Duodenal mucosa (tissue), 2 donors: Measurements from ENCODE around the gene LGI2.

Source experiments
- H3K27ac ChIP-seq: one replicate; pipeline ENCODE4 v1.7.0; 2013; ENCODE audit warnings: low read depth, low read length
- H3K27me3 ChIP-seq, 2 donors: one replicate each; pipeline ENCODE4 v1.7.0; 2013; ENCODE audit warnings: low read length in 2 of 2, control low read depth in 1 of 2; ENCODE audit not compliant: insufficient read depth in 2 of 2, control insufficient read depth in 1 of 2
- H3K36me3 ChIP-seq, 2 donors: one replicate each; pipeline ENCODE4 v1.7.0; 2013; ENCODE audit warnings: low read length in 2 of 2, control low read depth in 1 of 2; ENCODE audit not compliant: insufficient read depth in 2 of 2, control insufficient read depth in 1 of 2
- H3K4me1 ChIP-seq, 2 donors: one replicate each; pipeline ENCODE4 v1.7.0; 2013; ENCODE audit warnings: low read length in 2 of 2, control low read depth in 1 of 2; ENCODE audit not compliant: insufficient read depth in 2 of 2, control insufficient read depth in 1 of 2
- H3K4me3 ChIP-seq, 2 donors: one replicate each; pipeline ENCODE4 v1.7.0; 2013; ENCODE audit warnings: low read length in 2 of 2, low read depth in 1 of 2
- H3K9ac ChIP-seq, 2 donors: one replicate each; pipeline ENCODE4 v1.7.0; 2013; ENCODE audit warnings: low read length in 2 of 2, low read depth in 1 of 2
- H3K9me3 ChIP-seq, 2 donors: one replicate each; pipeline ENCODE4 v1.7.0; 2013; ENCODE audit warnings: low read length in 2 of 2, control low read depth in 1 of 2; ENCODE audit not compliant: control insufficient read depth in 1 of 2

The LGI2 gene

GRCh38 chr4:25051534-25051933 is 20.8 kb upstream of the LGI2 start:
- H3K4me3 ChIP-seq, result no peak overlapping the region
- no peaks in the 10 kb centered on the region for H3K36me3 ChIP-seq
- H3K4me1 ChIP-seq, result no peaks in the 10 kb centered on the region
- no peaks in the 10 kb centered on the region for H3K27me3 ChIP-seq
- no peak overlapping the region for H3K27ac ChIP-seq
- no peaks in the 10 kb centered on the region for H3K9me3 ChIP-seq
- no peak overlapping the region for H3K9ac ChIP-seq

- Histone ChIP-seq H3K27ac (no peak overlapping the region), H3K36me3 (no peaks in the 10 kb centered on the region), H3K4me1 (no peaks in the 10 kb centered on the region), H3K9me3 (no peaks in the 10 kb centered on the region), H3K4me3 (no peak overlapping the region), H3K9ac (no peak overlapping the region), H3K27me3 (no peaks in the 10 kb centered on the region)
Measured at GRCh38 chr4:25050370-25051078, 19.8 kb upstream of the LGI2 start.

- H3K27ac ChIP-seq, result no peak overlapping the region
- H3K9me3 ChIP-seq, result no peaks in the 10 kb centered on the region
- H3K4me3 ChIP-seq, result no peak overlapping the region
- no peaks in the 10 kb centered on the region for H3K4me1 ChIP-seq
- no peaks in the 10 kb centered on the region for H3K36me3 ChIP-seq
- H3K9ac ChIP-seq, result no peak overlapping the region
- H3K27me3 ChIP-seq, result peaks cover 0 to 5% of the 10 kb centered on the region in 2 donors
Measured at GRCh38 chr4:25043548-25043947, 12.8 kb upstream of the LGI2 start.

GRCh38 chr4:25033526-25033925 is 2.8 kb upstream of the LGI2 start:
- Histone ChIP-seq H3K9ac (no peak overlapping the region), H3K27ac (no peak overlapping the region), H3K9me3 (no peaks in the 10 kb centered on the region), H3K4me1 (peaks cover 6% of the 10 kb centered on the region in 2 donors), H3K27me3 (peaks cover 28 to 38% of the 10 kb centered on the region in 2 donors), H3K36me3 (no peaks in the 10 kb centered on the region), H3K4me3 (no peak overlapping the region)

- peaks cover 6% of the 10 kb centered on the region in 2 donors for H3K4me1 ChIP-seq
- H3K9ac ChIP-seq, result no peak overlapping the region
- no peaks in the 10 kb centered on the region for H3K36me3 ChIP-seq
- no peak overlapping the region for H3K27ac ChIP-seq
- H3K4me3 ChIP-seq, result no peak overlapping the region
- no peaks in the 10 kb centered on the region for H3K9me3 ChIP-seq
- H3K27me3 ChIP-seq, result peaks cover 34 to 45% of the 10 kb centered on the region in 2 donors
Measured at GRCh38 chr4:25032126-25032525, 1.4 kb upstream of the LGI2 start.

- no peaks in the 10 kb centered on the region for H3K9me3 ChIP-seq
- peaks cover 6% of the 10 kb centered on the region in 2 donors for H3K4me1 ChIP-seq
- no peak overlapping the region for H3K27ac ChIP-seq
- H3K4me3 ChIP-seq, result peak overlapping the region in 1 of 2 donors; percentile 16
- H3K27me3 ChIP-seq, result peaks cover 34 to 48% of the 10 kb centered on the region in 2 donors
- H3K9ac ChIP-seq, result no peak overlapping the region
- H3K36me3 ChIP-seq, result no peaks in the 10 kb centered on the region
Measured at GRCh38 chr4:25031077-25031621, 403 bp upstream of the LGI2 start.

GRCh38 chr4:25029479-25030276 is 1.1 kb downstream of the LGI2 start:
- Histone ChIP-seq H3K4me3 (peak overlapping the region; percentile 12 to 48), H3K27me3 (peaks cover 34 to 48% of the 10 kb centered on the region in 2 donors), H3K9ac (no peak overlapping the region), H3K27ac (no peak overlapping the region), H3K9me3 (no peaks in the 10 kb centered on the region), H3K4me1 (peaks cover 6% of the 10 kb centered on the region in 2 donors), H3K36me3 (no peaks in the 10 kb centered on the region)

GRCh38 chr4:25028851-25029250 is 1.9 kb downstream of the LGI2 start:
- Histone ChIP-seq H3K9me3 (no peaks in the 10 kb centered on the region), H3K36me3 (no peaks in the 10 kb centered on the region), H3K4me1 (peaks cover 6% of the 10 kb centered on the region in 2 donors), H3K9ac (no peak overlapping the region), H3K27ac (no peak overlapping the region), H3K4me3 (no peak overlapping the region), H3K27me3 (peaks cover 34 to 48% of the 10 kb centered on the region in 2 donors)

- Histone ChIP-seq H3K9ac (no peak overlapping the region), H3K4me3 (no peak overlapping the region), H3K9me3 (no peaks in the 10 kb centered on the region), H3K27me3 (peaks cover 6 to 8% of the 10 kb centered on the region in 2 donors), H3K27ac (no peak overlapping the region), H3K36me3 (no peaks in the 10 kb centered on the region), H3K4me1 (no peaks in the 10 kb centered on the region)
Measured at GRCh38 chr4:25022766-25023165, 8.0 kb downstream of the LGI2 start.

- Histone ChIP-seq H3K36me3 (no peaks in the 10 kb centered on the region), H3K27me3 (peaks cover 0 to 4% of the 10 kb centered on the region in 2 donors), H3K27ac (no peak overlapping the region), H3K9me3 (no peaks in the 10 kb centered on the region), H3K9ac (no peak overlapping the region), H3K4me3 (no peak overlapping the region), H3K4me1 (no peaks in the 10 kb centered on the region)
Measured at GRCh38 chr4:25021216-25021615, 9.5 kb downstream of the LGI2 start.
